Hepatocyte (in vitro differentiated cells): ENCODE data around the gene FAM89B.

Experiments
- CTCF ChIP-seq: fragments of 200-600 bp; sonication (generic); IDR thresholded peaks from 2 replicates; pipeline ENCODE4 v1.5.1; 2016; ENCODE audit warnings: antibody characterized with exemption, mild to moderate bottlenecking; ENCODE audit not compliant: poor library complexity
- EZH2phosphoT487 ChIP-seq: fragments of 200-600 bp; sonication (generic); IDR thresholded peaks from one replicate; pipeline ENCODE4 v1.6.1; 2018; ENCODE audit warnings: antibody characterized with exemption, mild to moderate bottlenecking, low read depth, moderate library complexity; ENCODE audit not compliant: unreplicated experiment, severe bottlenecking

- peak; percentile 26 for TF ChIP-seq CTCF
- TF ChIP-seq EZH2phosphoT487 = no peak
Observed at GRCh38 chr11:65591939-65592857, 19.9 kb downstream of the FAM89B start.
